ENCODE measurements around the gene ADAM21.
"Not testable (repeated sequence)": the region's sequence is repeated elsewhere in the genome, so short reads cannot be mapped to it uniquely, and the experiment has no call there.

ADAM21 gene

DNA sequence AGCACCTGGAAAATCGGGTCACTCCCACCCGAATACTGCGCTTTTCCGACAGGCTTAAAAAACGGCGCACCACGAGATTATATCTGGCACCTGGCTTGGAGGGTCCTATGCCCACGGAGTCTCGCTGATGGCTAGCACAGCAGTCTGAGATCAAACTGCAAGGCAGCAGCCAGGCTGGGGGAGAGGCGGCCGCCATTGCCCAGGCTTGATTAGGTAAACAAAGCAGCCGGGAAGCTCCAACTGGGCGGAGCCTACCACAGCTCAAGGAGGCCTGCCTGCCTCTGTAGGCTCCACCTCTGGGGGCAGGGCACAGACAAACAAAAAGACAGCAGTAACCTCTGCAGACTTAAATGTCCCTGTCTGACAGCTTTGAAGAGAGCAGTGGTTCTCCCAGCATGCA lies 23.5 kb downstream of the ADAM21 start:
- H3K4me1 ChIP-seq (ENCODE audit: control insufficient read depth in 2 of 2, insufficient read depth in 2 of 2, low read length in 2 of 2); H3K9ac ChIP-seq (ENCODE audit: low read depth in 1 of 2, low read length in 2 of 2); H3K27ac ChIP-seq (ENCODE audit: low read depth in 2 of 2, low read length in 2 of 2); H3K9me3 ChIP-seq (ENCODE audit: control insufficient read depth in 2 of 2, low read length in 2 of 2); H3K27me3 ChIP-seq (ENCODE audit: control insufficient read depth in 2 of 2, insufficient read depth in 2 of 2, low read length in 2 of 2); H3K36me3 ChIP-seq (ENCODE audit: control insufficient read depth in 2 of 2, insufficient read depth in 2 of 2, low read length in 2 of 2); H3K4me3 ChIP-seq (ENCODE audit: low read length in 2 of 2): not testable (repeated sequence)

DNA sequence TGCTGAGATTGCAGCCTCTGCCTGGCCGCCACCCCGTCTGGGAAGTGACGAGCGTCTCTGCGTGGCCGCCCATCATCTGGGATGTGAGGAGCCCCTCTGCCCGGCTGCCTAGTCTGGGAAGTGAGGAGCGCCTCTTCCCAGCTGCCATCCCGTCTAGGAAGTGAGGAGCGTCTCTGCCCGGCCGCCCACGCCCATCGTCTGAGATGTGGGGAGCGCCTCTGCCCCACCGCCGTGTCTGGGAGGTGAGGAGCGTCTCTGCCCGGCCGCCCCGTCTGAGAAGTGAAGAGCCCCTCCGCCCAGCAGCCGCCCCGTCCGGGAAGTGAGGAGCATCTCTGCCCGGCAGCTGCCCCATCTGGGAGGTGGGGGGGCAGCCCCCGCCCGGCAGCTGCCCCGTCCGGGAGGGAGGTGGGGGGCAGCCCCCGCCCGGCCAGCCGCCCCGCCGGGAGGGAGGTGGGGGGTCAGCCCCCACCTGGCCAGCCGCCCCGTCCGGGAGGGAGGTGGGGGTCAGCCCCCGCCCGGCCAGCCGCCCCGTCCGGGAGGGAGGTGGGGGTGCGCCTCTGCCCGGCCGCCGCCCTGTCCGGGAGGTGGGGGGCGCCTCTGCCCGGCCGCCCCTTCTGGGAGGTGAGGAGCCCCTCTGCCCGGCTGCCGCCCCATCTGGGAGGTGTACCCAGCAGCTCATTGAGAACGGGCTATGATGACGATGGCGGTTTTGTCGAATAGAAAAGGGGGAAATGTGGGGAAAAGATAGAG lies 25.6 kb downstream of the ADAM21 start:
- H3K9me3 ChIP-seq (ENCODE audit: control insufficient read depth in 2 of 2, low read length in 2 of 2); H3K36me3 ChIP-seq (ENCODE audit: control insufficient read depth in 2 of 2, insufficient read depth in 2 of 2, low read length in 2 of 2); H3K27me3 ChIP-seq (ENCODE audit: control insufficient read depth in 2 of 2, insufficient read depth in 2 of 2, low read length in 2 of 2); H3K27ac ChIP-seq (ENCODE audit: low read depth in 2 of 2, low read length in 2 of 2); H3K9ac ChIP-seq (ENCODE audit: low read depth in 1 of 2, low read length in 2 of 2); H3K4me3 ChIP-seq (ENCODE audit: low read length in 2 of 2); H3K4me1 ChIP-seq (ENCODE audit: control insufficient read depth in 2 of 2, insufficient read depth in 2 of 2, low read length in 2 of 2): not testable (repeated sequence)

- no peak overlapping the region for H3K4me3 ChIP-seq (ENCODE audit: low read length in 2 of 2)
- H3K9me3 ChIP-seq (ENCODE audit: control insufficient read depth in 2 of 2, low read length in 2 of 2) = peaks cover 8 to 9% of the 10 kb centered on the region in 2 donors
- H3K27ac ChIP-seq (ENCODE audit: low read depth in 2 of 2, low read length in 2 of 2) = no peak overlapping the region
- no peaks in the 10 kb centered on the region for H3K36me3 ChIP-seq (ENCODE audit: control insufficient read depth in 2 of 2, insufficient read depth in 2 of 2, low read length in 2 of 2)
- H3K27me3 ChIP-seq (ENCODE audit: control insufficient read depth in 2 of 2, insufficient read depth in 2 of 2, low read length in 2 of 2) = no peaks in the 10 kb centered on the region
- H3K9ac ChIP-seq (ENCODE audit: low read depth in 1 of 2, low read length in 2 of 2) = no peak overlapping the region
- no peaks in the 10 kb centered on the region for H3K4me1 ChIP-seq (ENCODE audit: control insufficient read depth in 2 of 2, insufficient read depth in 2 of 2, low read length in 2 of 2)
These were observed 37.7 kb downstream of the ADAM21 start for GRCh38 chr14:70489579-70490200.

- no peak overlapping the region for H3K27ac ChIP-seq (ENCODE audit: low read depth in 2 of 2, low read length in 2 of 2)
- H3K4me3 ChIP-seq (ENCODE audit: low read length in 2 of 2) = no peak overlapping the region
- no peak overlapping the region for H3K9ac ChIP-seq (ENCODE audit: low read depth in 1 of 2, low read length in 2 of 2)
- no peaks in the 10 kb centered on the region for H3K4me1 ChIP-seq (ENCODE audit: control insufficient read depth in 2 of 2, insufficient read depth in 2 of 2, low read length in 2 of 2)
- H3K36me3 ChIP-seq (ENCODE audit: control insufficient read depth in 2 of 2, insufficient read depth in 2 of 2, low read length in 2 of 2) = no peaks in the 10 kb centered on the region
- H3K27me3 ChIP-seq (ENCODE audit: control insufficient read depth in 2 of 2, insufficient read depth in 2 of 2, low read length in 2 of 2) = no peaks in the 10 kb centered on the region
- no peaks in the 10 kb centered on the region for H3K9me3 ChIP-seq (ENCODE audit: control insufficient read depth in 2 of 2, low read length in 2 of 2)
These were observed 46.2 kb downstream of the ADAM21 start for GRCh38 chr14:70498191-70498590.

Measured in mucosa of rectum (tissue), 2 donors.